CD4-positive, alpha-beta memory T cell (primary cell): ENCODE data around the gene GP9. TPM values are rescaled to one million over a fixed set of nuclear protein-coding genes. Genes with fewer than 3 reads are reported as not detected.

ENCODE experiments used
- CTCF ChIA-PET: fragments of 350-600 bp; sonication (Branson Sonifier 250); formaldehyde crosslinking; loops from one replicate; lab custom pipeline; 2021; ENCODE audit warnings: inconsistent platforms; ENCODE audit not compliant: partially characterized antibody; lab: Charles Lee
- POLR2A ChIA-PET: fragments of 350-600 bp; sonication (Branson Sonifier 250); formaldehyde crosslinking; loops from one replicate; lab custom pipeline; 2021; ENCODE audit not compliant: partially characterized antibody; lab: Charles Lee
- DNase-seq, 5 donors: peaks; one replicate each; pipeline versions ENCODE4 v3.0.0 to v3.0.0-alpha.2; 2020 to 2022; ENCODE audit warnings: mixed read lengths in 1 of 5
- H3K27ac ChIP-seq: one replicate; pipeline ENCODE4 v1.7.0; 2013; ENCODE audit warnings: low read depth, low read length
- H3K27me3 ChIP-seq: 2 replicates; pipeline ENCODE4 v1.7.0; 2013; ENCODE audit warnings: mild to moderate bottlenecking, low read length, moderate library complexity; ENCODE audit not compliant: insufficient read depth
- H3K36me3 ChIP-seq: 2 replicates; pipeline ENCODE4 v1.7.0; 2013; ENCODE audit warnings: mild to moderate bottlenecking, low read length, moderate library complexity; ENCODE audit not compliant: insufficient read depth
- H3K4me1 ChIP-seq: 2 replicates; pipeline ENCODE4 v1.7.0; 2013; ENCODE audit warnings: mild to moderate bottlenecking, low read length, moderate library complexity; ENCODE audit not compliant: insufficient read depth
- H3K4me3 ChIP-seq, 2 donors: one replicate each; pipeline ENCODE4 v1.7.0; 2013; ENCODE audit warnings: low read length in 2 of 2, mild to moderate bottlenecking in 1 of 2
- H3K9me3 ChIP-seq, 2 donors: one replicate each; pipeline ENCODE4 v1.7.0; 2013; ENCODE audit warnings: low read length in 2 of 2, control low read depth in 1 of 2; ENCODE audit not compliant: control insufficient read depth in 1 of 2
- H3K27ac Mint-ChIP-seq, 7 donors: one replicate each; pipeline ENCODE4 v1.8.0; 2020 to 2021; ENCODE audit warnings: mixed read lengths in 7 of 7, mild to moderate bottlenecking in 6 of 7, inconsistent platforms in 3 of 7, moderate library complexity in 3 of 7
- H3K27me3 Mint-ChIP-seq, 2 donors: one replicate each; pipeline ENCODE4 v1.8.0; 2020 to 2021; ENCODE audit warnings: mixed read lengths in 2 of 2
- H3K36me3 Mint-ChIP-seq, 2 donors: one replicate each; pipeline ENCODE4 v1.8.0; 2020 to 2021; ENCODE audit warnings: mixed read lengths in 2 of 2, inconsistent platforms in 1 of 2, mild to moderate bottlenecking in 1 of 2
- H3K4me1 Mint-ChIP-seq, 4 donors: one replicate each; pipeline ENCODE4 v1.8.0; 2020 to 2021; ENCODE audit warnings: mixed read lengths in 4 of 4, mild to moderate bottlenecking in 1 of 4
- H3K4me3 Mint-ChIP-seq, 8 donors: one replicate each; pipeline ENCODE4 v1.8.0; 2020 to 2021; ENCODE audit warnings: mixed read lengths in 8 of 8, mild to moderate bottlenecking in 7 of 8, moderate library complexity in 6 of 8, inconsistent platforms in 3 of 8
- H3K9me3 Mint-ChIP-seq, 8 donors: one replicate each; pipeline ENCODE4 v1.8.0; 2020 to 2021; ENCODE audit warnings: mixed read lengths in 8 of 8, mild to moderate bottlenecking in 5 of 8, inconsistent platforms in 3 of 8, moderate library complexity in 1 of 8
- intact Hi-C: fragments of 100-400 bp; cut with micrococcal nuclease; formaldehyde crosslinking; loops from one replicate; pipeline ENCODE4 v1.15.1; 2023
- polyA plus RNA-seq, 2 donors: library from polyadenylated mRNA; unstranded; fragments of 300-500 nt; fragmentation: Illumina TruSeq; gene quantifications; one replicate each; pipeline ENCODE4 v1.2.3, GENCODE V29; 2021
- total RNA-seq, 2 experiments: library from RNA; stranded (reverse); gene quantifications; one replicate each; pipeline ENCODE4 v1.2.3, GENCODE V29; 2021

GP9 gene
- total and polyA plus RNA-seq, 4 experiments from 2014 or later = not detected

GRCh38 chr3:129026728-129027543 is 33.6 kb upstream of the GP9 start:
- peaks cover 10 to 25% (median 16%) of the 10 kb centered on the region in 4 donors for H3K4me1 Mint-ChIP-seq
- no peaks in the 10 kb centered on the region for H3K36me3 Mint-ChIP-seq
- Histone ChIP-seq H3K27ac (peak overlapping the region; percentile 55), H3K4me3 (peak overlapping the region; percentile 42 to 57), H3K36me3 (no peaks in the 10 kb centered on the region), H3K4me1 (peaks cover 16% of the 10 kb centered on the region), H3K9me3 (no peaks in the 10 kb centered on the region), H3K27me3 (no peaks in the 10 kb centered on the region)
- ChIA-PET CTCF (interaction anchor here (0.8 to 5.0 kb wide), 24 partner anchors 8 to 289 kb away, joined by 3 to 123 read pairs (median 8); partner anchors contain the start of genes CFAP92 and COPG1), POLR2A (interaction anchor here (0.6 to 4.3 kb wide), 27 partner anchors 10 to 903 kb away, joined by 3 to 150 read pairs (median 5); partner anchors contain the start of genes ACAD9, CFAP92, CNBP and COPG1)
- intact Hi-C loops = loop anchor here (1.0 to 5.0 kb wide), 9 partner anchors 11 to 251 kb away; partner anchors contain the start of genes ACAD9, CNBP, HMCES and ISY1
- H3K9me3 Mint-ChIP-seq = no peaks in the 10 kb centered on the region
- H3K27me3 Mint-ChIP-seq = no peaks in the 10 kb centered on the region
- peak overlapping the region; percentile 91 to 97 (median 97) for H3K27ac Mint-ChIP-seq
- peak overlapping the region; percentile 76 to 88 (median 85) for H3K4me3 Mint-ChIP-seq
- DNase-seq = peak; percentile 91 to 95 (median 94)

GRCh38 chr3:129027544-129027880 is 33.1 kb upstream of the GP9 start:
- H3K4me1 Mint-ChIP-seq = peaks cover 10 to 25% (median 16%) of the 10 kb centered on the region in 4 donors
- POLR2A ChIA-PET = interaction anchor here (0.6 to 4.3 kb wide), 23 partner anchors 9 to 904 kb away, joined by 3 to 150 read pairs (median 7); partner anchors contain the start of genes CFAP92, CNBP, COPG1 and IFT122
- no peaks in the 10 kb centered on the region for H3K9me3 Mint-ChIP-seq
- no peaks in the 10 kb centered on the region for H3K27me3 Mint-ChIP-seq
- H3K4me3 Mint-ChIP-seq = peak overlapping the region in 2 of 8 donors; percentile 7 to 34
- Histone ChIP-seq H3K27ac (peak overlapping the region; percentile 55), H3K4me3 (peak overlapping the region; percentile 42 to 57), H3K9me3 (no peaks in the 10 kb centered on the region), H3K4me1 (peaks cover 16% of the 10 kb centered on the region), H3K36me3 (no peaks in the 10 kb centered on the region), H3K27me3 (no peaks in the 10 kb centered on the region)
- peak overlapping the region in 1 of 7 donors; percentile 75 for H3K27ac Mint-ChIP-seq
- intact Hi-C loops = loop anchor here (1.0 to 5.0 kb wide), 9 partner anchors 11 to 251 kb away; partner anchors contain the start of genes ACAD9, CNBP, HMCES and ISY1
- CTCF ChIA-PET = interaction anchor here (1.0 to 5.0 kb wide), 20 partner anchors 8 to 222 kb away, joined by 3 to 123 read pairs (median 9); partner anchors contain the start of genes CFAP92 and COPG1
- DNase-seq = no peak
- no peaks in the 10 kb centered on the region for H3K36me3 Mint-ChIP-seq

GRCh38 chr3:129028866-129029265 is 31.7 kb upstream of the GP9 start:
- intact Hi-C loops = loop anchor here (5.0 kb wide), 1 partner anchor 152 kb away; the partner anchor contains the start of gene ACAD9
- H3K27me3 ChIP-seq = no peaks in the 10 kb centered on the region
- no peak overlapping the region for H3K27ac ChIP-seq
- H3K4me3 ChIP-seq = no peak overlapping the region
- peak overlapping the region in 2 of 8 donors; percentile 30 to 35 for H3K4me3 Mint-ChIP-seq
- H3K9me3 ChIP-seq = no peaks in the 10 kb centered on the region
- H3K36me3 ChIP-seq = no peaks in the 10 kb centered on the region
- H3K9me3 Mint-ChIP-seq = peaks cover 0 to 2% (median 0%) of the 10 kb centered on the region in 8 donors
- no peak for DNase-seq
- H3K27me3 Mint-ChIP-seq = no peaks in the 10 kb centered on the region
- no peaks in the 10 kb centered on the region for H3K36me3 Mint-ChIP-seq
- ChIA-PET CTCF (interaction anchor here (1.4 to 5.0 kb wide), 10 partner anchors 12 to 216 kb away, joined by 3 to 123 read pairs (median 22); partner anchors contain the start of gene CFAP92), POLR2A (interaction anchor here (2.0 to 4.3 kb wide), 2 partner anchors 12 to 14 kb away, joined by 8 to 150 read pairs; no protein-coding TSS in a partner anchor)
- H3K27ac Mint-ChIP-seq = peak overlapping the region in 1 of 7 donors; percentile 42
- peaks cover 16% of the 10 kb centered on the region for H3K4me1 ChIP-seq
- peaks cover 10 to 25% (median 16%) of the 10 kb centered on the region in 4 donors for H3K4me1 Mint-ChIP-seq

- Histone ChIP-seq H3K9me3 (no peaks in the 10 kb centered on the region), H3K36me3 (no peaks in the 10 kb centered on the region), H3K4me1 (peaks cover 18% of the 10 kb centered on the region), H3K27ac (no peak overlapping the region), H3K27me3 (no peaks in the 10 kb centered on the region), H3K4me3 (no peak overlapping the region)
- DNase-seq = no peak
- intact Hi-C loops = no loop called here
- peaks cover 7 to 20% (median 17%) of the 10 kb centered on the region in 4 donors for H3K4me1 Mint-ChIP-seq
- no peaks in the 10 kb centered on the region for H3K27me3 Mint-ChIP-seq
- POLR2A ChIA-PET = interaction anchor here (2.0 kb wide), 1 partner anchor 14 kb away, joined by 8 read pairs; no protein-coding TSS in a partner anchor
- no peaks in the 10 kb centered on the region for H3K36me3 Mint-ChIP-seq
- no peak overlapping the region for H3K27ac Mint-ChIP-seq
- H3K9me3 Mint-ChIP-seq = peaks cover 0 to 2% (median 0%) of the 10 kb centered on the region in 8 donors
- CTCF ChIA-PET = interaction anchor here (1.1 to 3.7 kb wide), 5 partner anchors 14 to 215 kb away, joined by 3 to 25 read pairs (median 6); no protein-coding TSS in a partner anchor
- H3K4me3 Mint-ChIP-seq = no peak overlapping the region
Measured at GRCh38 chr3:129030611-129031010, 30.0 kb upstream of the GP9 start.

GRCh38 chr3:129031476-129032215 is 28.9 kb upstream of the GP9 start:
- no peaks in the 10 kb centered on the region for H3K27me3 Mint-ChIP-seq
- no peak overlapping the region for H3K4me3 ChIP-seq
- POLR2A ChIA-PET = no interaction called here
- no peak overlapping the region for H3K27ac ChIP-seq
- H3K9me3 Mint-ChIP-seq = peaks cover 0 to 2% (median 0%) of the 10 kb centered on the region in 8 donors
- H3K9me3 ChIP-seq = no peaks in the 10 kb centered on the region
- peaks cover 17% of the 10 kb centered on the region for H3K4me1 ChIP-seq
- CTCF ChIA-PET = interaction anchor here (3.6 to 3.7 kb wide), 2 partner anchors 15 to 21 kb away, joined by 23 to 25 read pairs; no protein-coding TSS in a partner anchor
- H3K27ac Mint-ChIP-seq = peak overlapping the region in 1 of 7 donors; percentile 18
- peaks cover 5 to 21% (median 13%) of the 10 kb centered on the region in 4 donors for H3K4me1 Mint-ChIP-seq
- intact Hi-C loops = no loop called here
- H3K36me3 Mint-ChIP-seq = no peaks in the 10 kb centered on the region
- H3K27me3 ChIP-seq = no peaks in the 10 kb centered on the region
- DNase-seq = no peak
- H3K36me3 ChIP-seq = no peaks in the 10 kb centered on the region
- H3K4me3 Mint-ChIP-seq = no peak overlapping the region

GRCh38 chr3:129032716-129033115 is 27.9 kb upstream of the GP9 start:
- ChIA-PET POLR2A (no interaction called here), CTCF (interaction anchor here (3.6 to 3.7 kb wide), 2 partner anchors 16 to 20 kb away, joined by 23 to 25 read pairs; no protein-coding TSS in a partner anchor)
- intact Hi-C loops = no loop called here
- peaks cover 0 to 1% of the 10 kb centered on the region in 2 donors for H3K27me3 Mint-ChIP-seq
- Histone ChIP-seq H3K36me3 (no peaks in the 10 kb centered on the region), H3K9me3 (no peaks in the 10 kb centered on the region), H3K4me3 (no peak overlapping the region), H3K27ac (no peak overlapping the region), H3K4me1 (peaks cover 9% of the 10 kb centered on the region), H3K27me3 (no peaks in the 10 kb centered on the region)
- no peak overlapping the region for H3K4me3 Mint-ChIP-seq
- H3K36me3 Mint-ChIP-seq = no peaks in the 10 kb centered on the region
- H3K9me3 Mint-ChIP-seq = peaks cover 0 to 2% (median 0%) of the 10 kb centered on the region in 8 donors
- H3K4me1 Mint-ChIP-seq = peaks cover 3 to 16% (median 9%) of the 10 kb centered on the region in 4 donors
- no peak overlapping the region for H3K27ac Mint-ChIP-seq
- no peak for DNase-seq
